Retinal pigment epithelial cell (primary cell): ENCODE data around the gene CRIP3.

Experiments used
- DNase-seq: peaks from one replicate; pipeline ENCODE4 v3.0.0-alpha.2; 2010; ENCODE audit warnings: low read depth
- H3K4me3 ChIP-seq: 2 replicates; pipeline ENCODE4 v1.5.1; 2011; ENCODE audit warnings: mild to moderate bottlenecking, low read length, control low read depth, moderate library complexity
- CTCF ChIP-seq: conservative IDR thresholded peaks from 2 replicates; pipeline ENCODE4 v1.5.1; 2011; ENCODE audit warnings: low read depth, low read length, control low read depth, inconsistent platforms

Gene CRIP3

DNA sequence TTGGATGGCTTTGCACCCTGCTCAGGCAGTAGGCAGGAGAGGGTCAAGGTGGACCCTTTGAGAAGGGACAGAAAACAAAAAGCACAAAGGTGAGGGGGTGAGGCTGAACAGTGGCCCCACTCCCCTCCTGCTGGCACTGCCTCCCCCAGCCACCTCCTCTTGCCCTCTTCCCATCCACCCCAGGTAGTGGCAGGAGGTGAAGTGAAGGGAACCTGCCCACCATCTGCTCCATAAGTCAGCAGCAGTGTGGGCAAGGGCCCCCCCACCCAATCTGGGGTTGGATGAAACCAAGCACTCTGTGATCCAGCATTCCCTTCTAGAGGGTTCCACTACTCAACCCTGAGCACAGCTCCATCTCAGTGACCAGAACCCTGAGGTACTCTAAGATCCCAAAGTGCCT, 36.7 kb downstream of the CRIP3 start:
- DNase-seq: no peak
- no peak overlapping the region for H3K4me3 ChIP-seq
- TF ChIP-seq CTCF: no peak

DNA sequence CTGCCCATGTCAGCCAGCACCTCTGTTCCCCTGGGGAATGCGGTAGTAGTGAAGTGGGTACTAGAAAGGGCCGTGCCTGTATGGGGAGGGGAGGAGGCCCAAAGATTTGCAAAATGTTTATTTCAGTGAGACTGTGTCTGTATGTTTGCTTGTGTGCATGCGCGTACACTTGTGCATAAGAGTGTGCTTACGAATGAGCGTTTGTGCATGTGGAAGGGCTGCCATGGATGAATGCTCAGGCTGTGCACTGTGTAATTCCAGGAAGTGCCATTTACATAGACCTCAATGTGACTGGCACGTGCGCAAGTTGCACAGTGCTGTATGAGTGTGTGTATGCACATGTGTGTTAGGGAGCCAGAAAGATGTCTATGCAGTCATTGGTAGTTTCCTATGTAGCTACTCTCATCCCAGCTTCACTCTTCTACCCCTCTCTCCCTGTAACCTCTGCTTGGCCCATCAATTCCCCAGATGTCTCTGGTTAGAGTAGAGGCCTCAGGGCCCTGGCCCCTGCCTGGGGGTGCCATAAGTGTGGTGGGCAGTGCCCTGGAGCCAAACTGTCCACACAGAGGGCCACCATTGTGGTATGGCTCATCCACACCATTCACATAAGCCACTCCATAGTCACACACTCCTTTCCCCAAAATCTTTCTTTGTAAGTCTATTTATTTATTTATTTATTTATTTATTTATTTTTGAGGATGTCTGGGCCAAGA, 37.4 kb downstream of the CRIP3 start:
- DNase-seq: no peak
- no peak for TF ChIP-seq CTCF
- no peak overlapping the region for H3K4me3 ChIP-seq

DNA sequence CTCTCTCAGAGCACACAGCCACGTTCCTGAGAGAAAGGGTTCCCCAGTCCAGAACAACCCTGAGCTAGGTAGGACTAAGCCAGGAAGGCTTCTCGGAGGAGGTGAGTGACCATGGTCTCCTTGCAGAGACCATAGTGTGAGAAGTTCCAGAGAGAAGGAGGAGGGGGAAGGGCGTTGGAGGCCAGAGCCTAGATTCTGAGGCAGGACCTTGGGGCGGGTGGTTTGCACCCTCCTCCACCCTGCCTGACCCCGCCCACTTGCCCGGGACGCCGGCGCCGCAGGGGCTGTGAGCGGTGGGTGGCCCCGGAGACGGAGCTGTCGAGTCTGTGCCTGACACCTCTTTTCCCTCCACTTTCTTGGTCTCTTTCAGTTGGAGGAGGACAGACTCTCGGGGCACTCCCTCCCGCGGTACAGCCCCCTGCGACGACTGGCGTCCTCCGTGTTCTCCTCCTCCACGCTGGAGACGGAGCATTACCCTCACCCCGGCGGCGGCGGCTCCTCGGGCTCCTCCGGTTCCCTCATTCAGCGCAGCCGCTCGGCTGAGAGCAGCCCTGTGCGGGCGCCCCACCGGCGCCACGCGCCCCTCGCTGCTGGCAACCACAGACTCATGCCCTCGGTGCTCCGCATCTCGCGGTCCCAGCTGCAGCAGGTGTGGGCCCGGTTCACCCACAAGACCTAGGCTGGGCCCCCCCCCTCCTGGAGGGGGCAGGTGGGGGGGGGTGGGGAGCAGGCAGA, 39.2 kb downstream of the CRIP3 start:
- DNase-seq: no peak
- no peak for TF ChIP-seq CTCF
- peak overlapping the region; percentile 37 for H3K4me3 ChIP-seq

- no peak for TF ChIP-seq CTCF
- no peak for DNase-seq
- H3K4me3 ChIP-seq: no peak overlapping the region
Measured at GRCh38 chr6:43268782-43269272, 39.8 kb downstream of the CRIP3 start.

DNA sequence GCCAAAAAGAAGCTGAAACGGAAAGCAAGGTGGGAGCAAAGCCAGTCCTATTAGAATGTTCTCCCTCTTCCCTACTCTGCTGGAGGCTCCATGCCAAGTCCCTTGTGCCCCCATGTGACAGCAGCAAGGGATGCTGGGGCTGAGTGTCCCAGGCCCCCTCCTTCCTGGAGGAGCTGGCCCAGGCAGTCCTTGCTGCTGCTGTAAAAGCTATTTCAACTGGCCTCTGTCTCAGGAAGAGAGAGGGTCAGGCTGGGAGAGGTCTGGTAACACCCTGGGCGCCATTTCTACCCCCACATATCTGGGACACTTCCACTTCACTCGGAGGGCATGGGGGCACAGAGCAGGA, 40.3 kb downstream of the CRIP3 start:
- no peak overlapping the region for H3K4me3 ChIP-seq
- DNase-seq: no peak
- no peak for TF ChIP-seq CTCF

- no peak for DNase-seq
- no peak for TF ChIP-seq CTCF
- H3K4me3 ChIP-seq: no peak overlapping the region
Measured at GRCh38 chr6:43267619-43268354, 40.8 kb downstream of the CRIP3 start.
